ENCODE results near the gene DDX25.
A peak's percentile ranks its signal among the peaks of the same experiment; 100 is the strongest.

The DDX25 gene

DNA sequence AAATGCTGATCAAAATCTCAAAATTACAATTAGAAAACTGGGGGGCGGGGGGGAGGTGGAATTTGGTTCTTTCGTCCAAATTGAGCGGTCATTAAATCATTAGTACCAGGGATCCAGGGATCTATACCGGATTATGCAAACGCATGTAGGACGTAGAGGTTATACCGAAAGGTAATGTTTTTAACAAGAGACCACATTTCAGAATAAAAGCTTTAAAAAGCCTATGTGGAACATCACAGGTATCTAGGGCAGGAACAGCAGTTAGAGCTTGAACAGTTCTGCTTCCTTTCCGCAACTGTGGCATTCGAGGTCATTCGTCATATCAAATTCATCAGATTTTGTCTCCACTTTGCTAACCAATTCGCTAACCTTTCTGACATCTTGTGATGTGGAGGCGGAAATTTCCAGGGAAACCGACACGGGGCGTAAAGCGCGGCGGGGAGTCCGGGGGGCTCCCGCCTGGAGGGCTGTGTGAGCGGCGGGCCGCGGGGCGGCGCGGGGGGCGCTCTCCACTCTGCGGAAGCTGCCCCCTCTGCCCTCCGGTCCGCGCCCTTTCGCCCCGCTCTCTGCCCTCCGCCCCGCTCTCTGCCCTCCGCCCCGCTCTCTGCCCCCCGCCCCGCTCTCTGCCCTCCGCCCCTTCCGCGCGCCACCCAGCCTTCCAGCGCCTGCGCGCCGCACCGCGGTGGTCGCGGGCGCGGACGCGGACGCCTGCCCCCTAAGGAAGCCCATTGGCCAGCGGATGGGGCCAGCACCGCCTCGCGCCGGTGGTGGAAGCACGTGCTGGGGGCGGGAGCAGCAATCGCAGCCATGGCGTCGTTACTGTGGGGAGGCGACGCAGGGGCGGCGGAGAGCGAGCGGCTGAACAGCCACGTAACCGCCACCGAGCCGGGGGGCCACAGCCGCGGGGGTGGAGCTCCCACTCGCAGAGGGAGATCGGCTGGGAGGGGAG, at the start of gene DDX25:
Gene DDX25, plus strand, starts transcription at position 798 of the 949 bp plus-strand sequence. Its CDS starts 10 bp downstream, at position 808.
- TF ChIP-seq, protein P1, sequence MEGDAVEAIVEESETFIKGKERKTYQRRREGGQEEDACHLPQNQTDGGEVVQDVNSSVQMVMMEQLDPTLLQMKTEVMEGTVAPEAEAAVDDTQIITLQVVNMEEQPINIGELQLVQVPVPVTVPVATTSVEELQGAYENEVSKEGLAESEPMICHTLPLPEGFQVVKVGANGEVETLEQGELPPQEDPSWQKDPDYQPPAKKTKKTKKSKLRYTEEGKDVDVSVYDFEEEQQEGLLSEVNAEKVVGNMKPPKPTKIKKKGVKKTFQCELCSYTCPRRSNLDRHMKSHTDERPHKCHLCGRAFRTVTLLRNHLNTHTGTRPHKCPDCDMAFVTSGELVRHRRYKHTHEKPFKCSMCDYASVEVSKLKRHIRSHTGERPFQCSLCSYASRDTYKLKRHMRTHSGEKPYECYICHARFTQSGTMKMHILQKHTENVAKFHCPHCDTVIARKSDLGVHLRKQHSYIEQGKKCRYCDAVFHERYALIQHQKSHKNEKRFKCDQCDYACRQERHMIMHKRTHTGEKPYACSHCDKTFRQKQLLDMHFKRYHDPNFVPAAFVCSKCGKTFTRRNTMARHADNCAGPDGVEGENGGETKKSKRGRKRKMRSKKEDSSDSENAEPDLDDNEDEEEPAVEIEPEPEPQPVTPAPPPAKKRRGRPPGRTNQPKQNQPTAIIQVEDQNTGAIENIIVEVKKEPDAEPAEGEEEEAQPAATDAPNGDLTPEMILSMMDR (IDR thresholded peaks at IDR 0.05), result no peak

DNA sequence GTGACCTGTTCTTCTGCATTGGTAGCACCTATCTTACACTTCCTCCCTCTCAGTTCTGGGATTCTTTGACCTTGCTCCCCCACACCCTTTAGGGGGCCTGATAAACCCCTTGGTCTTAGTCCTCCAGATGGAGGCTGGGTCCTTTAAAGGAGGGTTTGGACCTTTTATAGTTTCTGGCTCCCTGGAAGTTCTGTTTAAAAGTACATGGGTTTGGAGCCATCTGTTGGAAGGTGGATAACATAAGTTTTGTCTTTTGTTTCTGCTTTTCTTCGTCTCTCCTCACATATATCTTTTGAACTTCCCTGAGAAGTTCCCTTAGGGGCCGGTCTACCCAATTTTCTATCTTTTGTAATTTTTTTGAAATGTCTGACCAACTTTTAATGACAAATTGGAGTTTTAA, 34.8 kb upstream of the DDX25 start:
- TF ChIP-seq, protein P1 (IDR thresholded peaks at IDR 0.05), result no peak

DNA sequence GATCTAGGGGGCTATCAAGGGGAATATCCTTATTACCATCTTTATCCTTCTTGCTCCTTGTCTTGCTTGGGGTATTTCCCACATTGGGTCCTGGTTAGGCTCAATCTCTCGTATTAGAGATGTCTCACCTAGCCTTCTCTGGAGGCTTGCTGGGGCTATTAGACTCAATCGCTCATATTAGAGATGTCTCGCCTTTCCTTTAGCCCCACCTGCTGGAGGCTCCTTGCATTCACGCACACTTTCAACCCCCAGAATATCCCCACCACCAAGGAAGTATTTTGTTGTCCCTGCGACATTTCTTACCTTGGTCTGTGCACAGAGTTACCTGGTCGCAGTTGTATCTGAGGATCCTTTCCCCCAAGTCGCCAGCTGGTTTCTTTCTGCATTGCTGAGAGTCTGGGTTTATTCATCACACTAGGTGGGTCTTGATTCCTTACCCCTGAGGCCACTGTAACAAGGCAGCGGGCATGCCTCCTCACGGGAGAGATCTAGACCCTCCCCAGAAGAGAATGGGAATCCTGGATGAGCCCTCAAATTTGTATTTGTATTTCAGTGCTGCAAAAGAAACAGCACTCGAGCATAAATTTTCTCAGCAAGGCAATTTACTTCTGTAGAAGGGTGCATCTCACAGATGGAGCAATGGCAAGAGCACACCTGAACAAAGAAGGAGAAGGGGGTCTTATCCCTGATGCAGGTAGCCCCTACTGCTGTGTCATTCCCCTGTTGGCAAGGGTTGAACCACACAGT, 32.7 kb upstream of the DDX25 start:
- TF ChIP-seq, protein P1 (IDR thresholded peaks at IDR 0.05), result peak; percentile 59; the same call in 1 of the 2 replicates

DNA sequence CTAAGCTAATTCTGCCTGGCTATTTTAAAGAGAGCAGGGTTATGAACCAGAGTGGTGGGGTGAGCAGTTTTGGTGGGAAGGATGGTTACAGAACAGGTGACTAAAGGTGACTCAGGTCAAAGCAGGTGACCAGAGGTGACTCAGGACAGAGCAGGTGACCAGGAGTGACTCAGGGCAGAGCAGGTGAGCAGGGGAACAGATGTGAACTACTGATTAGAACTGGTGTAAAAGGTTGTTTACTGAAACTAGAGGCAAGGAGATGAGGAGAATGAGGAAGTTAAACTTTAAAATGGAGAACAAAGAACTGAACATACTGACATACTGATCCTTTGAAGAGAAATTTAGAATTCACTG, 32.2 kb upstream of the DDX25 start:
- TF ChIP-seq, protein P1 (IDR thresholded peaks at IDR 0.05), result no peak

DNA sequence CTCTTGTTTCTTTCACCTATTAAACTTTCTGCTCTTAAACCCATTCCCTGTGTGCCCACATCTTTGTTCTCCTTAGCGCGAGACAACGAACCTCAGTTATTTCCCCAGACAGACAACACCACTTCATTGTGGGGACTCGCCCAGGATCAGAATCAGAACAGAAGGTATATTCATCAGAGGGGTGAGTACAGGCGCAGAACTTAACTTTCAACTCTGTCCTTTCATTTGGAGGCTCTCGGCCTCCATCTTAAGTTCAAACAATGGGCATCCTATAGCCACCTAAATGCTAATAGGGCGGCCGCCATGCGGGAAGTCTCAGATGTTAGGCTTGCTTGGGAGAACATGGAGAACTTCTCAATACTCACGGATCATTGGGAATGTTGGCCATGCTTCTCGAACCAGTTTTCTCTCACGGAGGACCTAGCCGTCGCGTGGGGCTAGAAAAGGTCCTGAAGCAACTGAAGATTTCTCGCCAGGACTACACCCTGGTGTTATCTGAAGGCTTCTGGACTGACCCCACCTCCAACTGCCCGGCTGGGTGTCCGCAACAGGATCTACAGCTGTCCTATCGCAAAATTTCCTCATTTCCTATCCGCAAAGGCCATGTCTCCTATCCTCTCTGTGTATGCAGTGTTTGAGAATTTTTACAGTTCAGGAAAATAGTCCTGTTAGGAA, 30.3 kb upstream of the DDX25 start:
- TF ChIP-seq, protein P1 (IDR thresholded peaks at IDR 0.05), result no peak

DNA sequence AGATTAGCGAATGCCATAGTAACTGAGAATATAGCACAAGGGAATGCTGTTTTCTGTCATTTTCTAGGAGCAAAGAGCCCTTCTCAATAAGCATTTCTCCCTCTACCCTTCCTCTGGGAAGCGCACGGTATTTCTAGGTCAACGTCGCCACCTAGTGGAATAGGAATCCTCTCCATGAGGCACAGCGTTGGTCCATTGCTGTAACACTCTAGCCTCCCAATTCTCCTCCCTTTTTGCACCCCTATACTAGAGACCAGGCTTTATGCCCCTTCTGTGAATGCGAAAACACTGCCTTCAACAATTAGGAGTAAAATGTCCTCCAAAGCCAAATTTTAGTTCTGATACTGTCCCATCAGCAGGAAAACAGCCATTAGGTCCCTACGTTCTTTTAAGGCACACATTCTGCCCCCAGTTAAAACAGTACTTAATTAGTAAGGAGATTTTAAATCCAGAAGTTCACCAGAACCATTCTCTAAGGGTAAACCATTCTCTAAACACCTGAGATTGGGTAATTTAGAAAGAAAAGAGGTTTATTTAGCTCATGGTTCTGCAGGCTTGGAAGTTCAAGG, 29.7 kb upstream of the DDX25 start:
- TF ChIP-seq, protein P1 (IDR thresholded peaks at IDR 0.05), result peak; percentile 86

DNA sequence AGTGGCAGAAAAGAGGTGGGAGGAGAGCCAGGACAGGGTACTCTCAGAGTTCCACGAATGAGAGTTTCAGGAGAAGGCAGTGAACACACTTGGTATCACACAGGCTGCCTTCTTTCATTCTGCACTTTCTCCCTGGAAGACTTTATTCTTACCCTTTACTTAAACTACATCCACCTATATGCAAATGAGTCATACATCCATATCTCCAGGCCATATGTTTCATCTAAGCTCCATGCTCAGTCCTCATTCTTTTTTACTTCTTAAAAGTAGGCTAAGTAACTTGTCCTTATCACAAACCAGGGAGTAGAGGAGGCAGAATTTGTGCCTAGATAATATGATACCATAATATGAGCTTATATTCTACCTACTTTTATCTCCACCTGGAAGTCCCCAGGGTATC, 23.0 kb upstream of the DDX25 start:
- TF ChIP-seq, protein P1 (IDR thresholded peaks at IDR 0.05), result no peak

Data from LNCAP (cell line).